Measurements from ENCODE around the gene TM9SF3. TPM values are rescaled to one million over a fixed set of nuclear protein-coding genes. Genes with fewer than 3 reads are reported as not detected.

TM9SF3 gene
- total RNA-seq: 42.1 and 44.2 TPM in 2 replicates

GRCh38 chr10:96586419-96587263, at the start of gene TM9SF3:
Gene TM9SF3 (minus strand): TSS chr10:96587012. CDS start chr10:96586835, 177 bp downstream.

GRCh38 chr10:96513698-96514561, 72.9 kb downstream of the TM9SF3 start, which contains the start of gene TLL2:
Gene TLL2 (minus strand): TSS chr10:96513926. CDS start chr10:96513685, 241 bp downstream.

Other genes starting within 250 kb of the TM9SF3 start
- gene OPALIN, start 228.0 kb downstream of the TM9SF3 start, total RNA-seq: not detected in 2 replicates
- under 0.01 TPM in 1 of 2 replicates, not detected in the other for gene TLL2, start 73.1 kb downstream of the TM9SF3 start, total RNA-seq
- gene PIK3AP1, start 133.5 kb upstream of the TM9SF3 start, total RNA-seq: not detected in 2 replicates
- 5.2 and 6.1 TPM in 2 replicates for gene LCOR, start 245.3 kb upstream of the TM9SF3 start, total RNA-seq